Right forelimb (tissue), 1 donor: Measurements from ENCODE around the gene CDH13.

ENCODE experiments used
- DNase-seq: peaks from one replicate; pipeline ENCODE4 v3.0.0-alpha.2; 2018

The CDH13 gene

DNA sequence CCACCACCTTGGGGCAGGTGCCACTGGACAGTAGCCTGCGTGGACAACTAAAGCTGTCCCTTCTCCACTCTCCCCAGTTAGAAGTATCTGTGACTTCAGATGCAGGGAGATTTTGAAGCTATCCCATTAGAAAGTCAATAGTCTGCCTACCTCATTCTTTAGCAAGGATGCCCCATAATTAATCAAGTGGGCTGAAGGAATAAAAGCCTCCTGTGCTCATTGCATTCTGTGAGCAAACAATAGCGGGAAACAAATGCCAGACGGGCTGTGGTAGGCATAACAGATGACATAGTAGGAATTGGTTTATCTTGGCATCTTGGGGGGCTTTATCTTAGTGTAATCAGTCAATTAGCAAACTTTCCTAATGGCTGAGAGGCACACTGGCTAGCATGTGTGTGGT lies 1084.3 kb downstream of the CDH13 start:
- no peak for DNase-seq

DNA sequence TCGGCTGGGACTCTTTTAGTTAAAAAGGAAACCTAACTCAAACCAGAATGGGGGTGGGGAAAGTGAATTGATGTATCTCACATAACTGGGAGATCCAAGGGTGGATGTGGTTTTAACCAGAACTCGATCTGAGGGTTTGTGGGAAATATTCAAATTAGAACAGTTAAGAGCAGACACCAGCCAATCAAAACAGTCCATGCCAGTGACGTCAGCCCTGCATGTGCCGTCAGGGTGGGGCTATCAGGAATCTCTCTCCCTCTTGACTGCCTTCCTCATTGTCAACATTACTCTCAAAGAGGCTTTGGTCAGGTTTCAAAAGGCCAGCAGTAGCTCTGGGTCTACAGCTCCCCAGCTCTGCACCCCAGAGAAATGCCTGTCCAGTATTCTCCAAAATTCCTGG lies 1086.8 kb downstream of the CDH13 start:
- no peak for DNase-seq

DNA sequence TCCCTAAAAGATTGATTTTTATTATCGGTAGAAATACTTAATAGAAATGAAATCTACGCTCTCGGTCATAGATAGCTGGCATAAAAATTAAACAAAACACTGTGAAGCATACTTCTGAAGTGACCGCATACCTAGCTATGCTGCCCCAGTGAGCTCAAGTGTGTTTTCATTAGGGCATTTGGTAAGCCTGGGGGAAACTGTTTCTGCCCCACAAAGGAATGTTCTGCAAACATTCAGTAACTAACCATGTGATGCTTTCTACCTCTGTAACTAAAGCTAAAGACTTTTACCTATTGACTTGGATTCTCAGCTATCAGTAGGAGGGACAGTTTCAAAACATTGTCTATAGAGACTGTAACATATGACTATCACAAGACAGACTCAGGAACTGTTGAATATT lies 1087.5 kb downstream of the CDH13 start:
- no peak for DNase-seq

DNA sequence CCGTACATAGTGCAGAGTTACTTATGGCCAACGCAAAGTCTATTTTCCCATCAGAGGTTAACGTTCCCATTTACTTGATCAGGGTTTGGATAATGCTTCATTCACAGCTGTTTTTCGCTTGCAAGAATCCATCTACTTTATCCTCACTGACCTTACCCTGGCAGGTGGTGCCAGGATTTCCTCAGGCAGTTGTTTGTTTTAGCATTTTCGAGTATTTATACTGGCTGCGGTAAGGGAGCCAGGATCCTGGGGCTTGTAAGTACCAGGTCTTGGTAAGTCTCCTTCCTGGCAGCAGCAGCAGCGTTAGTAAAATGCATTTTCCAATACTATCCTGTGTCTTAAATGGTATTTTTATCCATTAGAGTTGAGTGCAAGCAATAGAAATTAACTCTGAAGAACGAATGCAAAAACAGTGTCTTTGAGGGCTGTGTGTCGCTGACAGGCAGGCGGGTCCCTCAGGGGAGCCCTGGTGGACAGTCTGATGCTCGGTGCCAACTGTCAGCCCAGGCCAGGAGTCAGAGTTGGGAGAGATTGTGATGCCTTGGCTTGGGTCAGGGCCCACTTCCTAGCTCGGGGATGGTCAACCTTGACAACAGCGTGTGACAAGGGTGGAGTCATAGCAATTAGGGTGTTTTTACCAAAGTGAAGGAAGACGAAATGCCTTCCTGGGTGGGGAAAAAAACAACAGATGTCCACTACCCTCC lies 1088.6 kb downstream of the CDH13 start:
- no peak for DNase-seq

DNA sequence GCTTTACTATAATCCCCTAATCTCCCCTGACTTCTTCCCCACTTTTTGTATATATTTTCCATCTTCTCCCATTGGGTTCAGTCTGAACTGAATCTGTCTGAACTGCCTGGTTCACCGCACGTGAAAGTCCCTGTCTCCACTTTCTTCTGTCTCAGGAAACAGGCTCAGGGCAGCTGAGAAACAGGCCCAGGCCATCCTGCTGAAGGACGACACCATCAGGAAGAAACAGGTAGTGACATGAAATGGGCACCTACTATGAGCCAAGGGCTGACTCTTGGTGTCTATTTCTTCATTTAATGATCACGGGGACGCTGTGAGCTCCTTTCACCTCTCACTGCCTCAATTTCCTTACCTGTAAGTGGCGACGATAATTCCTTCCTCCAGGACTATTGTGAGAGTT lies 1090.5 kb downstream of the CDH13 start:
- DNase-seq = no peak

DNA sequence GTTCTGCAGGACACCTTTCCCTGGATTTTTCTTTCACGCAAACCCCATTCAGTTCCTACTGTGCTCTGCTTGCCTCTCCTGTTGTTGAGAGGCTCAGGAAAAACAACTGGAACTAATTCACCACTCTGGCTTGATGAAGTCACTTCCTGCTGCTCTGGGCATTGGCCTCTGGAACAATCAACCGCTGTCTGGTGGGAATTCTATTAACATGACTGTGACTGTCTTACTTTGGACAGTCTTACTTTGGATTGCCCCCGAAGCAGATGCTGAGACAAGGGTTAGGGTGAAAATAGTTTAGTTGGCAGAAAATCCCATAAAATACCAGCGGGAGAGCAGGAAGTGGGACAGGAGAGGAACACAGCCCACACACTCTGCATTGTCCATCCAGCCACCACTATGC lies 1091.0 kb downstream of the CDH13 start:
- DNase-seq = no peak

DNA sequence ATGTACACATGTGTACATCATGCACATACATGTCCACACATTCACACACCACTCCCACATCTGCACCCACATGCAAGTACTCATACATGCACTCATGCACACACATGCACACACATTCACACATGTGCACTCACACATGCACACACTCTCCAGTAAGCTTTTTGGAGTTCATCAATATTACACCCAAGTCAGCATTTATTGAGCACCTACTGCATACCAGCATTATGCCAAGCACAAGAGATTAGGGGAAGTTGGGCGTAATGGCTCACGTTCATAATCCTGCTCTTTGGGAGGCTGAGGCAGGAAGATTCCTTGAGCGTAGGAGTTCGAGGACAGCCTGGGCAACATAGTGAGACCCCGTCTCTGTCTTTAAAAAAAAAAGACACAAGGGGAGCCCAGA lies 1093.4 kb downstream of the CDH13 start:
- no peak for DNase-seq

DNA sequence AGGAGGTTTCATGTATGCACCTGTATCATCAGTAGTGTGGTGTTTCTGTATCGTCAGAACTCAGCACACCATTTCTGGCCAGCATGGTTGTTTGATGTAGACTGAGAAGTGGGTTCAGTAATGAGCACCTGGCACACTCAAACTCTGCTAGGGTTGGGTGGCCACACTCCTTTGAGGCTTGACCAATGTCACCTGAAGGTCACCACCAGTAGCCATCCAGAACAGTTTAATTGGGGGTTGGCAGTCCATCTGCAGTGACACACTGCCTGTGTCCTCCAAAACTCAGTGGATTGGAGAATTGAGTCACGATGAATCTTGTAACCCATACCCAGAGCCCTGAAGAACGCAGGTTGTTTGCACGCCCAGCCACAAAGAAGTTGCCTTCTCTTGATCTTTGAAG lies 1094.2 kb downstream of the CDH13 start:
- DNase-seq = no peak

DNA sequence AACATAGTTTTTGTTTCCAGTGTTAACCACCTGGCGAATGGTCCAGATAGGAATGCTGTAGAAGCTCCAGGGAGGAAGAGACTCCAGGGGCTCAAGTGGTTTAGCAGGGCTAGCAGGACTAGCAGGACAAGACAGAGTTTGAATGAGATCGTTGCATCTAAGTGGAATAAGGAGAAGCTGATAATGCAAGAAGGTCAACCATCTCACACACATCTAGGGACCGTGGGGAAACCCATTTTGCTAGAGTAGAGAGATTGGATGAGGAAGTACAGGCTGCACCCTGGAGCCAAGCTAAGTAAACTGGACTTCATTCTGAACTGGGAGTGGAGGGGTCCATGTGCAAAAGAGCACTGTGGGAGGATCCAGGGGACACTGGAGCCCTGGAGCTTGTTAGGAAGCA lies 1094.9 kb downstream of the CDH13 start:
- DNase-seq = no peak

DNA sequence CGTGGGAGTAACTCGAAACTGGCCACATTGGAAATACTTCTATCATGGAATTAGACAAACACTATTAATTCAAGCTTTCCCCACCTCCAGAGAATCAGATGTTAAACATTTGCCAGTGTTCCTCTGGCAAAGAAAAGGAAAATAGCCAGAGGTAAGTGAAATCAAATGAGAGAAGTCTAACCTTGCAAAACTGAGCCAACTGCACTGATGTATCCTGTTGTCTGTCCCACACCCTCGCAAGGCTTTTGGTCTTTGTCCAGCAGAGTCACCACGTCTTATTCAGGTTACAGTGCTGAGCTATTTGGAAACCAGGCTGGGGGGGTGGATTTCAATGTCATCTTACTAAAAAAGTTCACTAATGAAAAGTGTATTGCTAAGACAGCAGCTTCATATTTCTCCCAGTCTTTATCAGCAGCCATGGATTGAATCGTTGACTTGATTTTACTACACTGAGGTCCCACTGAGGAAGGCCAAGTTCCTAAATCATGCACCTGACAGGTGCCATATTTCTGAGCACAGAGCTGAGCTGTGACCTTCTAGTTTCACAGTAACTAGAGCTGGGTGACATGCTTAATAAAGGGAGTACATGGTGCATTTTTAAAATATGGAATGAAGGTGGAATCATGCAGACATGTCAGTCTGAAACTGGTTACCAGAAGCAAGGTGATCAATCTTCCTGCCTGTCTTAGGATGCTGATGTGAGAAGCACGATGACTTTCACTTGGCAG lies 1095.9 kb downstream of the CDH13 start:
- DNase-seq = no peak

DNA sequence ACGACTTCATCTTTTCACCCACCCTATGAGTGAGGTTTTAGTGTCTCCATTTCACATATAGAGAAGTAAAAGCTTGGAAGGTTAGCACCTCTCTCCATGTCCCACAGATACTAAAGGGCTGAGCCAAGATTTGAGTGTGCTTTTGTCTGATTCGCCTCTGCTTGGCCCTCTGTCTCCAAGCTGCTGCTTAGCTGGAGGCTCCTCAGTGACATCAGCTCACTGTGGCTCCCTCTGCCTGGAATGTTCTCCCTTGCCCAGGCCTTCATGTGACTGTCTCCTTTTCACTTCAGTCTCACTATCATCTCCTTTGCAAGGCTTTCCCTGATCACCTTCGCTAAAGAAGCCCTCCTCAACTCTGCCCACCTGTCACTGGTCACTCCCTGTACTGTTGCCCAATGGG lies 1096.5 kb downstream of the CDH13 start:
- DNase-seq = no peak

DNA sequence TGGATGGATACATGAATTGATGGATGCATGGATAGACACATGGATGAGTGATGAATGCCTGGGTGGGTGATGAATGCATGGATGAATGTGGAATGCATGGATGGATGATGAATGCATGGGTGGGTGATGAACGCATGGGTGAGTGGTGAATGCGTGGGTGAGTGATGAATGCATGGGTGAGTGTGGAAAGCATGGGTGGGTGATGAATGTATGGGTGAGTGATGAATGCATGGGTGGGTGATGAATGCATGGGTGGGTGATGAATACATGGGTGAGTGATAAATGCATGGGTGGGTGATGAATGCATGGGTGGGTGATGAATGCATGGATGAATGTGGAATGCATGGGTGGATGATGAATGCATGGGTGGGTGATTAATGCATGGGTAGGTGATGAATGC lies 1097.1 kb downstream of the CDH13 start:
- no peak for DNase-seq

DNA sequence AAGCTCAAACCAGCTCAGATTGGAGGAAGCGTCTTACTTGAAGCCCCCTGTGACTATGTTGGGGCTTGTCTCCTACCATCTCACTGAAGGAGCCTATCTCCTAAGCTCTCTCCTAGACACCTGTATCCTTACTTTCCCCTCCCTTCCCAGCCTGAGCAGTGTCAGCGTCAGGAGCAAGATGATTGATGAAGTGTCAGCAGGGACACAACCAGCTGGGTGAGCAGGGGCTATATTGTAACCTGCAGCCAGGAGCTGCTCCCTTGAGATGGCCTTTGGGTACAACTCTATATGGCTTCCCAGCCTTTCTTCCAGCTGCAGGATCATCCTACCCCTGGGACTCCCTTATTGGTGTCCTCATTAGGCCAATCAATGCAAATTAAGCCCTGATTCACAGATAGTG lies 1097.8 kb downstream of the CDH13 start:
- no peak for DNase-seq

DNA sequence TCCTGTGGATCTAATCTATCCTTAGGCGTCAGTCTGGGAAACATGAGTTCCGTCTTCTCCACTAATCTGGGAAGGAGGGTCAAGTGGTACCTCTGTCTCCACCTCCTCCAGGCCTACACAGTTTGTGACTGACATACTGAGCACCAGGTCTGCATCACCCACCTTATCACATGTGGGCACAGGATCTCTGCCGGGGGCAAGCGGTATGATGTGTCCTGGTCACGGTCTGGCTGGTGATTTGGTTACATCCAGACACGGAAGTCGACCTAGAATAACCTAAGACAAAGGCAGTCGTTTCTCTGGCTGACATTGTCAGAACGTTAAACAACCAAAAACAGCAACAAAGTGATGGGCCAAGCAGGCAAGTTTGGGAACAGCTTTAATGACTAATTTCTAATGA lies 1098.5 kb downstream of the CDH13 start:
- no peak for DNase-seq

DNA sequence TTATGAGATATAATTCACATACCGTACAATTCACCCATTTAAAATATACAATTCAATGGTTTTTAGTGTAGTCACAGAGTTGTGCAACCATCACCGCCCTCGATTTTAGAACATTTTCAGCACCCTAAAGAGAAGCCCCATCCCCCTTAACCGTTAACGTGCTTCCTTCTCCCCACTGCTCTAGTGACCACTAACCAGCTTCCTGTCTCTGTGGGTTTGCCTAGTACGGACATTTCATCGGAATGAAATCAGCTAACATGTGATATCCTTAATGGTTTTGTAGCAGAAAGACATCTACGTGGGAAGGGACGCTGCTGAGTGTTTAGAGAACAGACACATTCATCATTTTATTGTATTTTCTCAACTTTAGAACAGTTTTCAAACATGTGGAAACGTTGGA lies 1100.2 kb downstream of the CDH13 start:
- DNase-seq = no peak

DNA sequence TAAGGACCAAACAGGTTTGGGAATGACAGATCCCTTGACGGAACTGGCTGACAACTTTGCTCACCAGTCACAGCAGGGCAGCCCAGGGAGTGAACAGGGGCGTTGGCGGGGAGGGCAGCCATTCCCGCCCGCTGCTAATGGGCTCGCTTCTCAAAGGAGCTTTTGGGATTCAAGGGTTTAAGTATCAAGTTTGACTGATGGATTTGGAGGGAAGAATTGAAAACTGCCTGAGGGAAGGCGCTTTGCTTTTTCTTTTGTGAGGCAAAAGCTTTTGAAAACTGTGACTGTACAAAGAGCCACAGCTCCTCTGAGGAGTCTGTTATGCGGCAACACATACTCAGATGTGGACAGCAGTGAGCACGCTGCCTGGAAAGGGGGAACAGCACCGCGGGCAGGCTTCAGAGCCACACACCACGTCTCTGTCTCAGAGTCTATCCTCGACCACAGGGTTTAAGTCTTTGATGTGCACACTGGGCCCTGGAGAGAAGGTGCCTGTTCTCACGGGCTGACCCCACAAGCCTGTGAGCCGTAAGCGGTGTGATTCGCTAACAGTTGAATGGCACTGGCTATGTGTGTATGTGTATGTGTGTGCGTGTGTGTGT lies 1101.1 kb downstream of the CDH13 start:
- DNase-seq = no peak

DNA sequence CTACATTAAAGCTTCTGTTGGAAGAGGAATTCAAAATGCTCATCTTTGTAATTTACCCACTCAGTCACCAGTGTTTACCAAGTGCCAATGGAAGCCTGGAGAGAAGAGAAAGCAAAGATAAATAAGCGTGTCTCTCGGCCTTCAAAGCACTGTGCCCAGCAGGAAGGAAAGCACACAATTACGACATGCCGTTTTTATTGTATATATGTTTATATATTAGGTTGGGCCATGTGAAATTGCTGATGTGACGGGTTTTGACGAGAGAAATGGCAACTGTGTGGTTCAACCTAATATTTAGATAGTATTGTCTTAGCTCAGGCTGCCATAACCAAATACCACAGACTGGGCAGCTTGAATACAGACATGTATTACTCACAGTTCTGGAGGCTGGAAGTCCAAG lies 1101.7 kb downstream of the CDH13 start:
- DNase-seq = no peak

DNA sequence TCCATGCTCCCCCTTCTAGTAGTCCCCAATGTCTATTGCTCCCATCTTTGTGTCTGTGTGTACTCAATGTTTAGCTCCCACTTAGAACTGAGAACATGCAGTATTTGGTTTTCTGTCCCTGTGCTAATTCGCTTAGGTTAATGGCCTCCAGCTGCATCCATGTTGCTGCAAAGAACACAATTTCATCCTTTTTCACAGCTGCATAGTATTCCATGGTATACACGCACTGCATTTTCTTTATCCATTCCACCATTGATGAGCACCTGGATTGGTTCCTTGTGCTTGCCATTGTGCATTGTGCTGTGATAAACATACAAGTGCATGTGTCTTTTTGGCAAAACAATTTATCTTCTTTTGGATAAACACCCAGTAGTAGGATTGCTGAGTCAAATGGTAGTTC lies 1104.0 kb downstream of the CDH13 start:
- no peak for DNase-seq

DNA sequence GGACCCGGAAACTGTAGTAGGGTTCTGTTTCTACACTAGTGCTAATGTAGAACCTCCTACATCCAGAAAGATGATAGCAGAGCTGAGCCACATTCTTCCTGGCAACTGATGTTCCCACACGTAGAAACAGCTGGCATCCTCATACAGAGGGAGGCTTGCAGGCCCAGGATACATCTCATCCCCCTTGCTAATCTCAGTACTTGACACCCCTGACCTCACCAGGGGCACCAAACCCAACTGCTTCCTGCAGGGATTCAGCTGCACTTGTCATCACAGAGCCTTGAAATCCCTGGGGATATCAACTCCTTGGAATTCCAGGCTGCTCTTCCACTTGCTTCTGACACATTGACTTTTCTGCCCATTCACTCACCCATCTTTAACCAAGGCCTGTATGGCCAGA lies 1105.8 kb downstream of the CDH13 start:
- no peak for DNase-seq

DNA sequence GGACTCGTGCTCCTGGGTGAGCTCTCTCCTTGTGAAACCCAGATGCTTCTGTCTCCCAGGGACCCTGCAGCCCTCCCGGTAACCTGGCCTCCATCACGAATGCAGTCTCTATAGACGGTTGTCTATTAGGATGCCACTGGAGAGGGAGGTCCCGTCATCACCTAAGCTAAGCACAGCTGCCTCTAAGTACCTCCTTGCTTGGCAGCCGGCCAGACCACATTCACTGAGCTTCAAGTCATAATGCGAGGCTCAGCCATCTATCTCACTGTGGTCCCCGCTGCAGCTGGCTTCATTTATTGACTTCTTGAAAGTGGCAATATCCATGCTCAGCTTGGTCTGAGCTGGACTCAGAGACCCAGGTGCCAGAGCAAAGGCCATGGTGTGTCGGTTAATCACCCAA lies 1106.5 kb downstream of the CDH13 start:
- no peak for DNase-seq

DNA sequence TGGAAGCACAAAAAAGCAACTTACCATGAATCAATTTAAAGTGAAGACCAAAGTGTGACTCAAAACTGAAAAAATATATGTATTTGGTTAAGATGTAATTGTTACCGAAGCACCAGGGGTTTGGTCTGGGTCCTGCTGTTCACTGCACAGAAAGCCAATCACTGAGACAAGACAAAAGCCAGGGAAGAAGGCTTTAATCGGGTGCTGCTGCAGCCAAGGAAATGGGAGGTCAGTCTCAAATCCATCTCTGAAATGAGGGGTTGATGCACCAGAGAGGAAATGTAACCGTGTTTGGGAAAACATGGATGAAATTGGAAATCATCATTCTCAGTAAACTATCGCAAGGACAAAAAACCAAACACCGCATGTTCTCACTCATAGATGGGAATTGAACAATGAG lies 1107.4 kb downstream of the CDH13 start:
- no peak for DNase-seq

DNA sequence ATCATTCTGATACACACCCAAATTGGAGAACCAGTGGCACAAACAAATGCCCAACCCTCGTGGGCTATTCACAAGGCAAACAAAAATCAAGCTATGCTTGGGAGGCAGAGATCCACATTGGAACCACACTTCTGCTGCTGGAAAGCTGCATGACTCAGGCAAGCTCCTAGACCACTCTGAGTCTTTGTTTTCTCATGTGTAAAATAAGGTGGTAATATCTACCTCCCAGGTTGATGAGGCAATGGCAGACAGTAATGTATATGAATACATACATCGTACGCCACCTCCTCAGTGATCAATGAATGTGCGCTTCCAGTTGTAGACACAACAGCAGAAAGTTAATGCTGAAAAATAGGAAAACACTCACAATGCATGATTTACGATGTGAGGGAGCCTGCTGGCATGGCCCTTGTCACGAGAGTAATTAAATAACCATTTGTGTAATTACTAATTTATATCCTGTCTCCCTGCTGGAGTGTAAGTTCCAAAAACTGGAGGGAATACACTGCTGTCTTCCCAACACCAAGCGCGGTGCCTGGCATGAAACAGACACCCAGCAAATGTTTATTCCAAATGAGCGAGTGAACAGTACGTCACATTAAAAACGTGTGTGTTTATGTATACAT lies 1111.1 kb downstream of the CDH13 start:
- DNase-seq = no peak

DNA sequence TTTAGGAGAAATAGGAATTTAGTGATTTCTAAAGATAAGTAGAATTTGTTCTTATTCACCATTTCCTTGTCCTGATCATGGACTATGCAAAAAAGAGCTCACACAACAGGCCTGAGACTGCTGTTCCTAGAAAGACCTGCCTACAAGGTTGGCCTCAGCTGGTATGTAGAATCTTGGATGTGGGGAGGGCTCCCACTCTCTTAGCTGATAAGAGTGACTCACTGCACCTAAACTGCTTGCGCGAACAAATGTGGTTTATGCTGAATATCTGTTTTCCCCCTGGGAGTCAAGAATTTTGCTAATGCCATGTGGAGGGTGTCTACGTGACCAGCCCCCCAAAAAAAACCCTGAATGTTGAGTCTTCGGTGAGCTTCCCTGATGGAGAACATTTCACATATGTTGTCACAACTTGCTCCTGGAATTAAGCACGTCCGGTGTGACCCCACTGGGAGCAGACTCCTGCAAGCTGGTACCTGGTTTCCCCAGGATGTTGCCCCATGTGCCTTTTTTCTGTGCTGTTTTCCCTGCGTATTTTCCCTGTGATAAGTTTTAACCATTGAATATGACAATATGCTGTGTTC lies 1112.2 kb downstream of the CDH13 start:
- DNase-seq = no peak
